ENCODE measurements around the gene BMAL1. TPM values are rescaled to one million over a fixed set of nuclear protein-coding genes. Genes with fewer than 3 reads are reported as not detected.

The BMAL1 gene
- total RNA-seq, 1 donor = 13.0 TPM

GRCh38 chr11:13291361-13291760 is 13.8 kb downstream of the BMAL1 start:
- Histone ChIP-seq H3K79me2 (ENCODE audit: insufficient read depth, low read length) (peaks cover 53% of the 10 kb centered on the region), H2AFZ (ENCODE audit: low read length) (no peak overlapping the region), H3K27me3 (ENCODE audit: insufficient read depth, low read length) (no peaks in the 10 kb centered on the region), H3K4me3 (ENCODE audit: insufficient read depth, low read length) (no peak overlapping the region), H3K4me2 (ENCODE audit: insufficient read depth, low read length) (no peak overlapping the region), H4K20me1 (ENCODE audit: insufficient read depth, low read length) (peaks cover 49% of the 10 kb centered on the region), H3K36me3 (ENCODE audit: insufficient read depth, low read length) (no peaks in the 10 kb centered on the region), H3K9me3 (ENCODE audit: low read depth, low read length) (no peaks in the 10 kb centered on the region), H3K27ac (ENCODE audit: low read depth, low read length) (no peak overlapping the region), H3K4me1 (ENCODE audit: insufficient read depth, low read length) (peaks cover 17% of the 10 kb centered on the region)
- no peak for DNase-seq (ENCODE audit: insufficient read length, low spot score, missing footprints)
- TF ChIP-seq, protein P1, sequence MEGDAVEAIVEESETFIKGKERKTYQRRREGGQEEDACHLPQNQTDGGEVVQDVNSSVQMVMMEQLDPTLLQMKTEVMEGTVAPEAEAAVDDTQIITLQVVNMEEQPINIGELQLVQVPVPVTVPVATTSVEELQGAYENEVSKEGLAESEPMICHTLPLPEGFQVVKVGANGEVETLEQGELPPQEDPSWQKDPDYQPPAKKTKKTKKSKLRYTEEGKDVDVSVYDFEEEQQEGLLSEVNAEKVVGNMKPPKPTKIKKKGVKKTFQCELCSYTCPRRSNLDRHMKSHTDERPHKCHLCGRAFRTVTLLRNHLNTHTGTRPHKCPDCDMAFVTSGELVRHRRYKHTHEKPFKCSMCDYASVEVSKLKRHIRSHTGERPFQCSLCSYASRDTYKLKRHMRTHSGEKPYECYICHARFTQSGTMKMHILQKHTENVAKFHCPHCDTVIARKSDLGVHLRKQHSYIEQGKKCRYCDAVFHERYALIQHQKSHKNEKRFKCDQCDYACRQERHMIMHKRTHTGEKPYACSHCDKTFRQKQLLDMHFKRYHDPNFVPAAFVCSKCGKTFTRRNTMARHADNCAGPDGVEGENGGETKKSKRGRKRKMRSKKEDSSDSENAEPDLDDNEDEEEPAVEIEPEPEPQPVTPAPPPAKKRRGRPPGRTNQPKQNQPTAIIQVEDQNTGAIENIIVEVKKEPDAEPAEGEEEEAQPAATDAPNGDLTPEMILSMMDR (IDR thresholded peaks at IDR 0.05; ENCODE audit: extremely low read depth, low read depth, low read length) = no peak

- Histone ChIP-seq H3K79me2 (ENCODE audit: insufficient read depth, low read length) (peaks cover 57% of the 10 kb centered on the region), H4K20me1 (ENCODE audit: insufficient read depth, low read length) (peaks cover 53% of the 10 kb centered on the region)
- no peak for DNase-seq (ENCODE audit: insufficient read length, low spot score, missing footprints)
Measured at GRCh38 chr11:13291800-13292199, 14.2 kb downstream of the BMAL1 start.

GRCh38 chr11:13292970-13293369 is 15.4 kb downstream of the BMAL1 start:
- Histone ChIP-seq H3K4me1 (ENCODE audit: insufficient read depth, low read length) (peaks cover 12% of the 10 kb centered on the region), H3K27me3 (ENCODE audit: insufficient read depth, low read length) (no peaks in the 10 kb centered on the region), H3K4me3 (ENCODE audit: insufficient read depth, low read length) (no peak overlapping the region), H2AFZ (ENCODE audit: low read length) (no peak overlapping the region), H3K4me2 (ENCODE audit: insufficient read depth, low read length) (no peak overlapping the region), H4K20me1 (ENCODE audit: insufficient read depth, low read length) (peaks cover 52% of the 10 kb centered on the region), H3K27ac (ENCODE audit: low read depth, low read length) (no peak overlapping the region), H3K9me3 (ENCODE audit: low read depth, low read length) (no peaks in the 10 kb centered on the region), H3K79me2 (ENCODE audit: insufficient read depth, low read length) (peaks cover 62% of the 10 kb centered on the region), H3K36me3 (ENCODE audit: insufficient read depth, low read length) (no peaks in the 10 kb centered on the region)
- TF ChIP-seq, protein P1 (IDR thresholded peaks at IDR 0.05; ENCODE audit: extremely low read depth, low read depth, low read length) = no peak
- DNase-seq (ENCODE audit: insufficient read length, low spot score, missing footprints) = no peak

More at GRCh38 chr11:13291800-13292199, 14.2 kb downstream of the BMAL1 start:
- Histone ChIP-seq H3K4me2 (ENCODE audit: insufficient read depth, low read length) (no peak overlapping the region), H3K27me3 (ENCODE audit: insufficient read depth, low read length) (no peaks in the 10 kb centered on the region), H3K27ac (ENCODE audit: low read depth, low read length) (no peak overlapping the region), H3K36me3 (ENCODE audit: insufficient read depth, low read length) (no peaks in the 10 kb centered on the region), H3K4me1 (ENCODE audit: insufficient read depth, low read length) (peaks cover 17% of the 10 kb centered on the region), H3K4me3 (ENCODE audit: insufficient read depth, low read length) (no peak overlapping the region), H2AFZ (ENCODE audit: low read length) (no peak overlapping the region), H3K9me3 (ENCODE audit: low read depth, low read length) (no peaks in the 10 kb centered on the region)
- TF ChIP-seq, protein P1 (IDR thresholded peaks at IDR 0.05; ENCODE audit: extremely low read depth, low read depth, low read length) = no peak

GRCh38 chr11:13294178-13294577 is 16.6 kb downstream of the BMAL1 start:
- peaks cover 67% of the 10 kb centered on the region for H3K79me2 ChIP-seq (ENCODE audit: insufficient read depth, low read length)
- no peak overlapping the region for H3K27ac ChIP-seq (ENCODE audit: low read depth, low read length)

More at GRCh38 chr11:13294178-13294577, 16.6 kb downstream of the BMAL1 start:
- Histone ChIP-seq H3K9me3 (ENCODE audit: low read depth, low read length) (no peaks in the 10 kb centered on the region), H4K20me1 (ENCODE audit: insufficient read depth, low read length) (peaks cover 52% of the 10 kb centered on the region), H3K4me3 (ENCODE audit: insufficient read depth, low read length) (no peak overlapping the region), H3K27me3 (ENCODE audit: insufficient read depth, low read length) (no peaks in the 10 kb centered on the region), H2AFZ (ENCODE audit: low read length) (no peak overlapping the region), H3K4me1 (ENCODE audit: insufficient read depth, low read length) (no peaks in the 10 kb centered on the region), H3K4me2 (ENCODE audit: insufficient read depth, low read length) (no peak overlapping the region), H3K36me3 (ENCODE audit: insufficient read depth, low read length) (no peaks in the 10 kb centered on the region)
- no peak for DNase-seq (ENCODE audit: insufficient read length, low spot score, missing footprints)
- TF ChIP-seq, protein P1 (IDR thresholded peaks at IDR 0.05; ENCODE audit: extremely low read depth, low read depth, low read length) = no peak
